PC-9 (cell line): ENCODE data around the gene TOM1L2. TPM values are rescaled to one million over a fixed set of nuclear protein-coding genes. Genes with fewer than 3 reads are reported as not detected.
A peak's percentile ranks its signal among the peaks of the same experiment; 100 is the strongest.

Experiments used
- BruUV-seq: library from RNA; stranded (reverse); fragments of 400-500 nt; replicated peaks from 2 replicates; lab custom pipeline; 2021; lab: Mats Ljungman, UMichigan
- CTCF ChIA-PET: fragments of 300-600 bp; sonication (Branson Sonifier 250); formaldehyde crosslinking; loops from one replicate; lab custom pipeline; 2022; ENCODE audit warnings: antibody characterized with exemption; lab: Charles Lee
- POLR2A ChIA-PET: fragments of 300-600 bp; sonication (Branson Sonifier 250); formaldehyde crosslinking; loops from one replicate; lab custom pipeline; 2022; ENCODE audit warnings: antibody characterized with exemption; ENCODE audit not compliant: unreplicated experiment; lab: Charles Lee
- DNase-seq, 2 experiments: peaks; one replicate each; pipeline versions ENCODE4 v3.0.0 to v3.0.0-alpha.2; 2015 to 2022; ENCODE audit warnings: mixed read lengths in 1 of 2
- H2AFZ ChIP-seq: fragments of 200-600 bp; sonication (generic); 2 replicates; pipeline ENCODE4 v1.8.1; 2017; ENCODE audit warnings: antibody characterized with exemption
- H3F3A ChIP-seq: fragments of 200-600 bp; sonication (generic); 2 replicates; pipeline ENCODE4 v1.8.1; 2017; ENCODE audit warnings: antibody characterized with exemption, mild to moderate bottlenecking, low read depth; ENCODE audit not compliant: insufficient read depth
- H3K27ac ChIP-seq: fragments of 200-600 bp; sonication (generic); 2 replicates; pipeline ENCODE4 v1.6.1; 2016; ENCODE audit warnings: mixed run types
- H3K27me3 ChIP-seq: fragments of 200-600 bp; sonication (generic); 2 replicates; pipeline ENCODE4 v1.6.1; 2016; ENCODE audit warnings: low read depth, mixed run types; ENCODE audit not compliant: insufficient read depth
- H3K36me3 ChIP-seq: fragments of 200-600 bp; sonication (generic); 2 replicates; pipeline ENCODE4 v1.6.1; 2016; ENCODE audit warnings: low read depth, mixed run types
- H3K4me1 ChIP-seq: fragments of 200-600 bp; sonication (generic); replicated peaks from 2 replicates; pipeline ENCODE4 v1.6.1; 2016; ENCODE audit warnings: mixed run types; ENCODE audit not compliant: insufficient read depth
- H3K4me2 ChIP-seq: fragments of 200-600 bp; sonication (generic); 2 replicates; pipeline ENCODE4 v1.6.1; 2017; ENCODE audit warnings: mixed run types
- H3K4me3 ChIP-seq: fragments of 200-600 bp; sonication (generic); 2 replicates; pipeline ENCODE4 v1.6.1; 2016; ENCODE audit warnings: mixed run types
- H3K79me2 ChIP-seq: fragments of 200-600 bp; sonication (generic); 2 replicates; pipeline ENCODE4 v1.6.1; 2017; ENCODE audit warnings: low read depth, mixed run types
- H3K9me2 ChIP-seq: fragments of 200-600 bp; sonication (generic); 2 replicates; pipeline ENCODE4 v1.8.1; 2017; ENCODE audit warnings: mild to moderate bottlenecking; ENCODE audit not compliant: insufficient read depth
- H3K9me3 ChIP-seq: fragments of 200-600 bp; sonication (generic); 2 replicates; pipeline ENCODE4 v1.8.1; 2016; ENCODE audit warnings: low read depth; ENCODE audit not compliant: insufficient read depth
- H4K20me1 ChIP-seq: fragments of 200-600 bp; sonication (generic); 2 replicates; pipeline ENCODE4 v1.8.1; 2017; ENCODE audit not compliant: insufficient read depth
- CTCF ChIP-seq: fragments of 200-600 bp; sonication (generic); conservative IDR thresholded peaks from 2 replicates; pipeline ENCODE4 v1.6.1; 2017; ENCODE audit warnings: mixed run types, antibody characterized with exemption, mild to moderate bottlenecking, moderate library complexity
- EZH2 ChIP-seq: fragments of 200-600 bp; sonication (generic); IDR thresholded peaks from 2 replicates; pipeline ENCODE4 v1.8.0; 2017; ENCODE audit warnings: antibody characterized with exemption, low read depth
- intact Hi-C: fragments of 100-400 bp; cut with micrococcal nuclease; formaldehyde crosslinking; loops from one replicate; pipeline ENCODE4 v1.10.0; 2022; ENCODE audit not compliant: unreplicated experiment
- total RNA-seq: library from RNA; stranded (reverse); gene quantifications from 2 replicates; pipeline ENCODE4 v1.2.3, GENCODE V29; 2021

The TOM1L2 gene
- total RNA-seq, 1 experiment from 2014 or later, result 68.5 TPM

- ChIA-PET CTCF (interaction anchor here (0.6 to 1.5 kb wide), 2 partner anchors 23 to 639 kb away, joined by 5 to 6 read pairs; no protein-coding TSS in a partner anchor), POLR2A (interaction anchor here (0.5 to 1.7 kb wide), 10 partner anchors 11 to 424 kb away, joined by 3 to 37 read pairs (median 4); partner anchors contain the start of genes DRC3 and TOM1L2)
- Histone ChIP-seq H3F3A (peaks cover 57% of the 10 kb centered on the region), H3K4me2 (peak overlapping the region; percentile 94), H3K27ac (peak overlapping the region; percentile 99), H3K9me3 (no peaks in the 10 kb centered on the region), H4K20me1 (peaks cover 32% of the 10 kb centered on the region), H3K79me2 (peaks cover 56% of the 10 kb centered on the region), H2AFZ (no peak overlapping the region), H3K9me2 (no peaks in the 10 kb centered on the region), H3K4me3 (peak overlapping the region; percentile 61), H3K4me1 (peaks cover 75% of the 10 kb centered on the region), H3K27me3 (no peaks in the 10 kb centered on the region), H3K36me3 (0 out of 2 replicates have a peak, but pooled peaks cover 14% of the 10 kb centered on the region)
- no peak for TF ChIP-seq CTCF
- TF ChIP-seq EZH2, result no peak
- intact Hi-C loops, result no loop called here
- TSS peak; percentile 46 for BruUV-seq
- DNase-seq, result peak; percentile 62 to 67
Observed at GRCh38 chr17:17837380-17837821, 134.8 kb downstream of the TOM1L2 start.

DNA sequence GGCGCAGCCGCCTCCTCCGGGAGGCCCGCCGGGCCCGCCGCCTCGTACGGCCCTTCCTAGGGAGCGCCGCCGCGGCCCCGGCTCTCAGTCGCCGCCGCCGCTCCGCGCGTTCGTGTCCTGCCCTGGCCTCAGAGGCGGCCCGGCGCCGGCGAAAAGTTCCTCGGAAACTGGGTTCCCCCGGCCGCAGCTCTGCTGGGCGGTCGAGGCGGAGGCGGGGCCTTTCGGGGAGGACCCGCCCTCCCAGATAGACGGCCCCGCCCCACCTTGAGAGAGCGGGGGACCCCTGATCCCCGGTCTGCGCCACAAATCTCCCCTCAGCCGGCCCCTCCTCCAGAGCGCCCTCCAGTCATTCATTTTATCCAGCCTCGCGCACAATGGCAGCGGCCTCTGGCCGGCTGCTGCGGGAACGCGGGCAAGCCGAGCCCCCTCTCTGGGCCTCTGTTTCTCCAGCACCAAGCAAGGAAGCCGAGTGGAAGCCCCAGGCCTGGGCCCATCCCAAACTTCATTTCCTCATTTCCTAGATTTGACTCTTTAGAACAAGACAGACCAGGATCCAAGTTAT, 135.3 kb downstream of the TOM1L2 start, which contains the start of gene SREBF1:
TSS of gene SREBF1 (minus strand) at position 169 of the 562 bp plus-strand sequence. CDS start 169 bp downstream, outside the sequence.
- H3K4me2 ChIP-seq, result peak within 1 kb of the TSS; percentile 94
- H3K9me3 ChIP-seq, result no peaks in the 10 kb centered on the region
- H3K9me2 ChIP-seq, result no peaks in the 10 kb centered on the region
- H2AFZ ChIP-seq, result no peak within 1 kb of the TSS
- peak within 1 kb of the TSS; percentile 61 for H3K4me3 ChIP-seq
- peaks cover 37% of the 10 kb centered on the region for H4K20me1 ChIP-seq
- peak; percentile 46 to 72 for DNase-seq
- ChIA-PET POLR2A (interaction anchor here (0.5 to 1.7 kb wide), 5 partner anchors 11 to 194 kb away, joined by 3 to 37 read pairs (median 4); partner anchors contain the start of genes DRC3 and TOM1L2), CTCF (no interaction called here)
- TF ChIP-seq EZH2, result no peak
- no peak for TF ChIP-seq CTCF
- H3F3A ChIP-seq, result peaks cover 57% of the 10 kb centered on the region
- no peaks in the 10 kb centered on the region for H3K27me3 ChIP-seq
- no TSS peak for BruUV-seq
- H3K4me1 ChIP-seq, result peaks cover 70% of the 10 kb centered on the region
- intact Hi-C loops, result no loop called here
- peaks cover 61% of the 10 kb centered on the region for H3K79me2 ChIP-seq
- peak within 1 kb of the TSS; percentile 99 for H3K27ac ChIP-seq
- peaks cover 19% of the 10 kb centered on the region; the same call in 1 of the 2 replicates for H3K36me3 ChIP-seq

DNA sequence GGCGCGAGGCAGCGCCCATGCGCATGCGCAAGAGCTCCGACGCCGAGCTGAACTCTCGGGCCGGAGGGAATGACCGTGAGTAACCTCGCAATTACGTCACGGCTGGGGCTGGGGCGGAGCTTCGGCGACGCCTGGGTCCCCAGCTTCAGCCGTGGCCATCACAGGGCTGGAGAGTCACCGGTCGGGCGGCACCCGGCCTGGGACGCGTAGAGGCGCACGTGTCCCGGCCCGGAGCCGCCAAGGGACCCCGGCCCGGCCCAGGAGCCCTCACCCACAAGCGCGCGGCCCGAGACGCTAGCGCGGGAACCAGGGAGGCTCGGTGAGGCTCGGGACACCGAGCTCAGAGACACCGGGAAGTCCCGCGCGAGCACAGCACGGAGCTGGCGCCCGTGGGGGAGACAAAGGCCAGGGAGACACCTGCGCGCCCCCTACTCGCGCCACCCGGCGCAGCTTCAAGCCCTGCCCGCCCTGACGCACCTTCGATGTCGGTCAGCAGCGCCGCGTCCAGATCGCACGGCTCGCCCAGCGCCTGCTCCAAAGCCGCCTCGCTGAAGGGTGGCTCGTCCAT, 135.9 kb downstream of the TOM1L2 start:
- intact Hi-C loops, result no loop called here
- CTCF ChIA-PET, result interaction anchor here (0.6 kb wide), 1 partner anchor 325 kb away, joined by 9 read pairs; no protein-coding TSS in a partner anchor

More for the DNA sequence above, 135.9 kb downstream of the TOM1L2 start:
- peak overlapping the region; percentile 61 for H3K4me3 ChIP-seq
- peaks cover 66% of the 10 kb centered on the region for H3K79me2 ChIP-seq
- H3K4me1 ChIP-seq, result peaks cover 65% of the 10 kb centered on the region
- H3K27me3 ChIP-seq, result no peaks in the 10 kb centered on the region
- POLR2A ChIA-PET, result interaction anchor here (0.6 to 1.7 kb wide), 13 partner anchors 9 to 817 kb away, joined by 3 to 37 read pairs (median 4); no protein-coding TSS in a partner anchor
- H3K4me2 ChIP-seq, result peak overlapping the region; percentile 94
- no TSS peak for BruUV-seq
- TF ChIP-seq CTCF (no peak; the same call in 1 of the 2 replicates), EZH2 (no peak)
- H3K9me3 ChIP-seq, result no peaks in the 10 kb centered on the region
- no peak overlapping the region for H2AFZ ChIP-seq
- peaks cover 42% of the 10 kb centered on the region for H4K20me1 ChIP-seq
- peak; percentile 88 to 99 for DNase-seq
- H3K27ac ChIP-seq, result peak overlapping the region; percentile 99
- peaks cover 54% of the 10 kb centered on the region for H3F3A ChIP-seq
- no peaks in the 10 kb centered on the region for H3K9me2 ChIP-seq
- peaks cover 23% of the 10 kb centered on the region; the same call in 1 of the 2 replicates for H3K36me3 ChIP-seq
